Stimulated activated CD8-positive, alpha-beta memory T cell treated with anti-CD3 and anti-CD28 coated beads, Interleukin-2, amount 100 ng/mL, for 1 hour (primary cell): ENCODE results near the gene DLL4.

Experiments
- DNase-seq, 2 donors: peaks; one replicate each; pipeline ENCODE4 v3.0.0-alpha.2; 2020; ENCODE audit warnings: low read depth in 2 of 2

Gene DLL4

DNA sequence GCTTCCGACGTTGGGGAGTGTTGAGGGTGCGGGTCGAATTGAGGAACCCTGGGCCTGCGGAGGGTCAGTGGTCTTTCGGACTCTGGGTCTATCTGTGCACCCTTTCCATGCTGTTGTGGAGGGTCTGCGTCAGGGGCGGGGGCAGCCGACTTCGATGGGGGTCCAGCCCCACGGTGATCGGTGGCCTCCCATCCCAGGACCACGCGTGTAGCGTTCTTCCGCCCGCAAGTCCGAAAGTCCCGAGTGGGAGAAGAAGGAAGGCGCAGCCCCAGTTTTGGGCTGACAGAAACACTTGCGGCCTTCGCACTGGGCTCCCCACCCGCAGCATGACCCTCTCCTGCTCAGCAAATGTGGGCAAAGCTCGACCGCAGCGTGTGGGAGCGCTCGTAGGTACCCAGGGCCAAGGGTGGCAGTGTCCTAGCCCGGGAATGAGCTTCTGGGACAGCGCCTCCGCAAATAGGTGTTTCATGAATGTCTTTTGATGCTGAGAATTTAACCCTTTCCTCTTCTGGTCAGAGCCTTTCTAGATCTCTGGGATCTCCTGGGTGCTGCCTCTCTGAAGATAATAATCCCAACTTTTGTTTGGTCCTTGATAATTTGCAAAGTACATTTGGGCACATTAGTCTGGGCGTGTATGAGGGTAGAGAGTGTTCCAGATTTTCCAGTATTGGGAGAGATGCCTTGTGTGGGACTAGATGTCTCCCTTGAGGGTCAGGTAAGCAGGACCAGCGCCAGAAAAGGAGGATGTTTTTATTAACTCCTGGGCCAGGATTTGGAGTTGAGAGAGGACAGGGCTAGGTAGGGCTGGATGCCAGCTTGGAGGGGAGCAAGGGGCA, 2.3 kb upstream of the DLL4 start:
- DNase-seq = no peak

DNA sequence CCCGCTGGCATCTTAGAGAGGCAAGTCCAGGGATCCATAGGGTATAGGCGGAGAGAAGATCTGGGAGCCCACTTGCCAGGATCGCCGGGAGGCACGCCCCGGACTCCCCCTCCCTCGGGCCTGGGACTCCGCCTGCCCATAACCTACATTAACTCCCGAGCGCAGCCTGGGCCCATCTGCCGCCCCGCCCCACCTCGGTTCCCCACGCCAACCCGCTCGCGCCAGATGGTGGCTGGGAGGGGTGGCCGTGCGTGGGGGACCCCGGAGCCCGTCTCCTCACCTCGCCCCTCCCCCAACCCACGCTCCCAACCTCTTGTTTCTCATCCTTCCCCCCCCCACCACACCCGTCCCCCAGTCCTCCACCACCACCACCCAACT, 1.7 kb upstream of the DLL4 start:
- no peak for DNase-seq

DNA sequence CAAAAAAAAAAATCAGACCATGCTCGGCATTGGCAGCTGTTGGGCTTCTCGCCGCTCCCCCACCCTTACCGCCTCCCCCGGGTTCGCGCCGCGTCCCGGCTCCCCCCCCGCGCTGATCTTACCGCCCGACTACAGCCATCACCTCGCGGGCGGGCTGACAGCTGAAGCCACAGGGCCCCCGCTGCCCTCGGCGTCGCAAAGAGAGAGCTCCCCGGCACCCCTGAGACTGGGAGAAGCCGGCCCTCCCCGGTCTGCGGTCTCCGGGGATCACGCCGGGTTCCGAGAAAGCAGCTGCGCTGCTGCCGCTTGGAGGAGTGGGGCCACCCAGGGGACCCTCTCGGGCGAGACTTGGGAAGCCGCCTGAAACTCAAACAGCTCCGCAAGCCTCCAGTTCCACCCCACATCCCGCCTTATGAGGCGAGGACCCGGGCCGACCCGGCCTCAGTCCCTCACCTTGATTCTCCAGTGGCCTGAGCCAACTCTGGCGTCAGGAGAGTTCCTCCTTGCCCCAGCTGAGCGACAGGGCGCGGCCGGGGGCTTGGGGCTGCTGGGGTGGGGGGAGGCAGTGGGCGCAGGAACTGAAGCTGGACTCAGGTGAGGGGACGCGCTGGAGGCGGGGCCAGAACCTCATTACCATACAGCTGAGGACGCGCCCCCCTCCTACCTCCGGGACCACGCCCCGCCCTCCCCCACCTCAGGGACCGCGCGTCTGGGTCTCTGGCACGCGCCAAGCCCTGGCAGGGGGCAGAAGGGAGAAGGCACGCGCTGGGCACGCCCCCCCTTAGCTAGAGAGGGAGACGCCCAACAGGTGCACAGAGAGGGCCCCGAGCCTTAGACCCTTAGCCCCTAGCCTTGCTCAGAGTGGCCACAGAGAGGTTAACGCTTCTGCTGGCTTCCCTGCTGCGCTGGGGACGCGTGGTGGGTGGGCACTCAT, 1.0 kb upstream of the DLL4 start:
- DNase-seq = no peak

DNA sequence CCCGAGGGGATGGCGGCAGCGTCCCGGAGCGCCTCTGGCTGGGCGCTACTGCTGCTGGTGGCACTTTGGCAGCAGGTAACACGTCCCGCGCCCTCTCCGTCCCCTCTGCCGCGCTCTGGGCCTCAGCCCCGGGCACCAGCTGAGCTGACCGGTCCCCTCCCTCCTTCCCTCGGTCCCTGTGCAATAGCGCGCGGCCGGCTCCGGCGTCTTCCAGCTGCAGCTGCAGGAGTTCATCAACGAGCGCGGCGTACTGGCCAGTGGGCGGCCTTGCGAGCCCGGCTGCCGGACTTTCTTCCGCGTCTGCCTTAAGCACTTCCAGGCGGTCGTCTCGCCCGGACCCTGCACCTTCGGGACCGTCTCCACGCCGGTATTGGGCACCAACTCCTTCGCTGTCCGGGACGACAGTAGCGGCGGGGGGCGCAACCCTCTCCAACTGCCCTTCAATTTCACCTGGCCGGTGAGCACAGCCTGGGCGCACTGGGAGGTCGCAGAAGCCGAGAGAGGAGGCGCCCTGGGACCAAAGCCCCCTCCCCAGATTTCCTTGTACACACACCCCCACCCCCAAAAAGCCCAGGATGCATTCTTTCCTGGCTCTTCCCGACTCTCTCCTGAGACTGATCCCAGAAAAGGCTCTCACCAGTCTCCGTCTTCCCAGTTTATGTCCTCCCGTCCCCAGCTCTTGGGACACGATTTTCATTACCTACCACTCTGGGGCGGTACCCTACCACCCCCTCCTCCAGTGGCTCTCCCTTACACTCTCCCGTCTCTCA, 705 bp downstream of the DLL4 start:
- DNase-seq = no peak

DNA sequence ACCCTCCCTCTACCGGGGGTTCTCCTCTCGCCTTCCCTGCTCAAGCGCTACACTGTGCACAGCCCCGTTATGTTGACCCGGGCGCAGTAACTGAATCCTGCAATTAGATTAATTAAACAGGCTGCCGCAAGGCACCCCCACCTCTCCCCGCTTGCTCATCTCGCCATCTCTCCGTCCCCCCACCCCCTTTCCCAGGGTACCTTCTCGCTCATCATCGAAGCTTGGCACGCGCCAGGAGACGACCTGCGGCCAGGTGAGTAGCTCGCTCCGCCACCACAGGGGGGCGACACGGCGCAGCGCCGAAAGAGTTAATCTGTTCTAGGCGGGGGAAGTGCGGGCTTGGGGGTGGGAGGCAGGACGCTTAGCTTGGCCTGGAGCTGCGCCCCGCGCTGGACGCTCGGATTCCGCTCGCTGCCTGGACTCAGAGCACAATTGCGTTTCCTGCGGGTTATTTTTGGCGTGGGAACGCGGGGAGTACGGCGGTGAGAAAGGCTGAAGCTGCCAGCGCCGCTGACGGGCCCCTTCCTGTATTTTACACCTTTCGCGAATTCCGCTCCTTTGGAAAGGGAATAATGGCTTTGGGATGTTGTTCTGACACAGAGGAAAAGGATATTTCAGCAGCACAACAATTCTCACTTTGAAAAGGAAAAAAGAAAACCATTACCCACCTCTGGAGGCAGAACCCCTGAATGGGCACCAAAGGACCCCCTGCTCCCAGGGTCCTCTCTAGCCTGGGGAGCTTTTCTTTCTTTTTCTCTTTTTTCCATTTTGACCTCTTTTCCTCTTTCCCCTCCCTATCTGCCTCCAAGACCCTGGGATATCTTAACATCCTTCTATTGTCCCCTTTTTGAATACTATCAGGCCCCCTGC, 1.5 kb downstream of the DLL4 start:
- no peak for DNase-seq

GRCh38 chr15:40931300-40932142, 2.4 kb downstream of the DLL4 start:
- DNase-seq = no peak

- no peak for DNase-seq
These were observed 3.0 kb downstream of the DLL4 start for GRCh38 chr15:40932156-40932555.

DNA sequence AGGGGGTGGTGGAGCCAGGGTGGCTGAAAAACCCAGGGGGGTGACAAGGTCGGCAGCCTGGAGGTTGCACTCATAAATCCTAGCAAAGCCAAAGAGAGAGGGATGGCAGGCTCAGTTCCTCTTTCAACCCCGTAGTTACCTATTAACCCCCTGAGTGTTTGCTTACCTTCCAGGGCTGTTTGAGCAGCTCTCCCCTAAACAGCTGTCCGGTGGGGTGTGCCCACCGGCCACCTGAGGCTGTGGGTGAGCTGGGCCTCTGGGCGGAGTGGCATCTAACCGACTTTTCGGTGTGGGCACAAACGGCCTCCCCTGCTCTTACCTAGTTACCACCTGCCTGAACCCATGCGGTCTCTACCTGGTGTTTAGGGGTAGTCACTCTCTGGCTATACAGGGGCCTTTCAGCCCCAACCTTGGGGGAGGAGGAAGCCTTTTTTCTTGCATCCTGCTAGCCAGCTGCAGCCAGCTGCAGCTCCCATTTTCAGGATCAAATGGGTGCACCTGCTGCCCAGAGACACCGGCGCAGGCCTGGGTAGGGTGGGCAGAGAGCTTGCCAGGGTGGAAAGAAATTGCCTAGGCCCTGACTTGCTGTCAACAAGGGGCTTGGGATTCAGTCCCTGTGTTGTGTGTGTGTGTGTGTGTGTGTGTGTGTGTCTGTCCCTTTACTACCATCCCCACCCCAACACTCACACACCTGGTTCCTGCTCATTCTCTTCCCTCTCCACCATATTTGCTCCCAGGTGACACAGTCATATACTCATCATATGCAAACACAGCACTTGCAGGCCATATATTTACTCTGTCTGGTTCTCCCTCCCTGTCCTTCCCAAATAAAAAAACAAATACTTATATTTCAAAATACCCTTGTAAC, 3.7 kb downstream of the DLL4 start:
- no peak for DNase-seq

- no peak for DNase-seq
These were observed 4.4 kb downstream of the DLL4 start for GRCh38 chr15:40933517-40933902.

DNA sequence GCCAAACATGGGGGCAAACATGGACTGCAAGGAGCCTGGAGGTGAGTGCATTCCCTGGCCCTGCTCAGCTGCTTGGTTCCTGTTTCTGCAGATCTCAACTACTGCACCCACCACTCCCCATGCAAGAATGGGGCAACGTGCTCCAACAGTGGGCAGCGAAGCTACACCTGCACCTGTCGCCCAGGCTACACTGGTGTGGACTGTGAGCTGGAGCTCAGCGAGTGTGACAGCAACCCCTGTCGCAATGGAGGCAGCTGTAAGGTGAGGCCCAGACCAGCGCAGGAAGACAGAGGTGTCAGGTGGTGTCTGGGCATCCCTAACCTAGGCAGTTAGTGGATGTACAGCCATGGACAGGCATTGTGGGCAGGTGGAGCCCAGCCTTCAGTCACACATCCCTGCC, 5.3 kb downstream of the DLL4 start:
- DNase-seq = no peak

DNA sequence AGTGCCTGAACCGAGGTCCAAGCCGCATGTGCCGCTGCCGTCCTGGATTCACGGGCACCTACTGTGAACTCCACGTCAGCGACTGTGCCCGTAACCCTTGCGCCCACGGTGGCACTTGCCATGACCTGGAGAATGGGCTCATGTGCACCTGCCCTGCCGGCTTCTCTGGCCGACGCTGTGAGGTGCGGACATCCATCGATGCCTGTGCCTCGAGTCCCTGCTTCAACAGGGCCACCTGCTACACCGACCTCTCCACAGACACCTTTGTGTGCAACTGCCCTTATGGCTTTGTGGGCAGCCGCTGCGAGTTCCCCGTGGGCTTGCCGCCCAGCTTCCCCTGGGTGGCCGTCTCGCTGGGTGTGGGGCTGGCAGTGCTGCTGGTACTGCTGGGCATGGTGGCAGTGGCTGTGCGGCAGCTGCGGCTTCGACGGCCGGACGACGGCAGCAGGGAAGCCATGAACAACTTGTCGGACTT, 7.1 kb downstream of the DLL4 start:
- no peak for DNase-seq

GRCh38 chr15:40936709-40937666, 7.8 kb downstream of the DLL4 start:
- DNase-seq = no peak

DNA sequence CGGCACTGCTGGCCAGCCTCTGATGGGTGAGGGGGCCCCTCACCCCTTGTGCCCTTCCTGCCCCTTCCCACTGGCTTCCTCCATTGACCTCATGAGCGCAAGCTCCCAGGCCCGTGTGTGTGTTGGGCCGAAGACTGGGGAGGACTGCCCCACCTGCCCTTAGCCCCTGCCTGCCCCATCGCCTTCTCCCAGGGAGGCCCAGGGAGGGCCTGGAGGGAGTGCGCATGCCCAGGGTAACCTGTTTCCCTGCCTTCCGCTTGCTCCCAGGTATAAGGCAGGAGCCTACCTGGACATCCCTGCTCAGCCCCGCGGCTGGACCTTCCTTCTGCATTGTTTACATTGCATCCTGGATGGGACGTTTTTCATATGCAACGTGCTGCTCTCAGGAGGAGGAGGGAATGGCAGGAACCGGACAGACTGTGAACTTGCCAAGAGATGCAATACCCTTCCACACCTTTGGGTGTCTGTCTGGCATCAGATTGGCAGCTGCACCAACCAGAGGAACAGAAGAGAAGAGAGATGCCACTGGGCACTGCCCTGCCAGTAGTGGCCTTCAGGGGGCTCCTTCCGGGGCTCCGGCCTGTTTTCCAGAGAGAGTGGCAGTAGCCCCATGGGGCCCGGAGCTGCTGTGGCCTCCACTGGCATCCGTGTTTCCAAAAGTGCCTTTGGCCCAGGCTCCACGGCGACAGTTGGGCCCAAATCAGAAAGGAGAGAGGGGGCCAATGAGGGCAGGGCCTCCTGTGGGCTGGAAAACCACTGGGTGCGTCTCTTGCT, 8.8 kb downstream of the DLL4 start:
- DNase-seq = no peak

DNA sequence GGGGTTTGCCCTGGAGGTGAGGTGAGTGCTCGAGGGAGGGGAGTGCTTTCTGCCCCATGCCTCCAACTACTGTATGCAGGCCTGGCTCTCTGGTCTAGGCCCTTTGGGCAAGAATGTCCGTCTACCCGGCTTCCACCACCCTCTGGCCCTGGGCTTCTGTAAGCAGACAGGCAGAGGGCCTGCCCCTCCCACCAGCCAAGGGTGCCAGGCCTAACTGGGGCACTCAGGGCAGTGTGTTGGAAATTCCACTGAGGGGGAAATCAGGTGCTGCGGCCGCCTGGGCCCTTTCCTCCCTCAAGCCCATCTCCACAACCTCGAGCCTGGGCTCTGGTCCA, 9.4 kb downstream of the DLL4 start:
- DNase-seq = no peak

GRCh38 chr15:40940296-40940801, 11.2 kb downstream of the DLL4 start:
- DNase-seq = no peak

GRCh38 chr15:40941068-40941527, 12.0 kb downstream of the DLL4 start:
- DNase-seq = no peak
